ENCODE data around the gene ZNF275.

DNA sequence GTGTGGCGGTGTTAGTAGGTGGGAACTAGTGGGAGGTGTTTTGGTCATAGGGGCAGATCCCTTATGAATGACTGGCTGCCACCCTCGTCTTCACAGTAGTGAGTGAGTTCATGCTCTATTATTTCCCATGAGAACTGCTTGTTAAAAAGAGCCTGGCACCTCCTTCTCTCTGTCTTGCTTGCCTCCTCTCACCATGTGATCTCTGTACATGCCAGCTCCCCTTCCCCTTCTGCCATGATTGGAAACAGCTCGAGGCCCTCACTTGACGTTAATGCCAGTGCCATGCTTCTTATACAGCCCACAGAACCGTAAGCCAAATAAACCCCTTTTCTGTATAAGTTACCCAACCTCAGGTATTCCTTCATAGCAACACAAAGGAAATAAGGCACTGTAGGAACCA is 34.1 kb upstream of the ZNF275 start:
- TF ChIP-seq CTCF (IDR thresholded peaks at IDR 0.05) (no peak), POLR2A (IDR thresholded peaks at IDR 0.05) (no peak)
